HG02885 (cell line): ENCODE data around the gene SHANK1.
"Not testable (repeated sequence)": the region's sequence is repeated elsewhere in the genome, so short reads cannot be mapped to it uniquely, and the experiment has no call there.

Experiments used
- ATAC-seq: cut with Tn5 transposase; IDR thresholded peaks from one replicate; pipeline ENCODE4 v1.9.1; 2021; ENCODE audit warnings: mild to moderate bottlenecking; ENCODE audit not compliant: unreplicated experiment, poor library complexity

The SHANK1 gene

GRCh38 chr19:50644315-50644915, 75.2 kb downstream of the SHANK1 start:
- ATAC-seq: no peak

- no peak for ATAC-seq
Measured at GRCh38 chr19:50640368-50640767, 79.2 kb downstream of the SHANK1 start.

- ATAC-seq: no peak
Measured at GRCh38 chr19:50639121-50640112, 80.2 kb downstream of the SHANK1 start, which contains the start of gene SYT3. Gene SYT3 (minus strand): TSS chr19:50639881. CDS start chr19:50637411, 2,470 bp downstream.

GRCh38 chr19:50638600-50638999, 81.0 kb downstream of the SHANK1 start:
- no peak for ATAC-seq

- no peak for ATAC-seq
Measured at GRCh38 chr19:50636317-50637085, 83.1 kb downstream of the SHANK1 start.

GRCh38 chr19:50633973-50634372, 85.6 kb downstream of the SHANK1 start:
- ATAC-seq: no peak

GRCh38 chr19:50633359-50633758, 86.2 kb downstream of the SHANK1 start:
- no peak for ATAC-seq

GRCh38 chr19:50632151-50632835, 87.3 kb downstream of the SHANK1 start:
- no peak for ATAC-seq

- no peak for ATAC-seq
Measured at GRCh38 chr19:50629801-50630200, 89.8 kb downstream of the SHANK1 start.

GRCh38 chr19:50629194-50629593, 90.4 kb downstream of the SHANK1 start:
- ATAC-seq: no peak

GRCh38 chr19:50628551-50628950, 91.1 kb downstream of the SHANK1 start:
- no peak for ATAC-seq

GRCh38 chr19:50628146-50628545, 91.5 kb downstream of the SHANK1 start:
- no peak for ATAC-seq

- no peak for ATAC-seq
Measured at GRCh38 chr19:50626795-50627194, 92.8 kb downstream of the SHANK1 start.

- no peak for ATAC-seq
Measured at GRCh38 chr19:50626011-50626410, 93.6 kb downstream of the SHANK1 start.

- ATAC-seq: no peak
Measured at GRCh38 chr19:50624949-50625600, 94.5 kb downstream of the SHANK1 start.

- not testable (repeated sequence) for ATAC-seq
Measured at GRCh38 chr19:50620394-50620906, 99.2 kb downstream of the SHANK1 start.

GRCh38 chr19:50619184-50619583, 100.4 kb downstream of the SHANK1 start:
- not testable (repeated sequence) for ATAC-seq

GRCh38 chr19:50618379-50618778, 101.2 kb downstream of the SHANK1 start:
- not testable (repeated sequence) for ATAC-seq
